ENCODE results near the gene ALOX12B. TPM values are rescaled to one million over a fixed set of nuclear protein-coding genes. Genes with fewer than 3 reads are reported as not detected.

The ALOX12B gene
- total RNA-seq, 2 donors from 2014 or later: not detected

DNA sequence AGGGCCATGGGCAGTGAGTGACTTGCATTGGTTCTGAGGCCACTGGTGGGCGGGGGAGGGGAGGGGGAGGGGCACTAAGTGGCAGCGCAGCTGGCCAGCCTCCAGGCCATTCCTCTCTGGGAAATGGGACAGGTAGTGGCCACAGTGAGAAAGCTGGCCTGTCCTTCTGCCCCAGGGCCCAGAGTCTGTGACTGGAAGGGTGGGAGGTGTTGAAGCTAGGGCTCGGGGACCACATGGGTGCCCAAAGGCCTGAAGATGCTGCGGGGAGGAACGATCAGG, 375 bp upstream of the ALOX12B start:
- Histone ChIP-seq H3K27me3 (no peaks in the 10 kb centered on the region), H3K4me3 (no peak overlapping the region), H3K36me3 (replicated peaks in 1 of 2; ENCODE audit: insufficient read depth in 1 of 2, low read depth in 2 of 2) (no peaks in the 10 kb centered on the region), H3K27ac (no peak overlapping the region), H3K9me3 (no peaks in the 10 kb centered on the region), H3K4me1 (no peaks in the 10 kb centered on the region)
- ATAC-seq (no peak), DNase-seq (no peak)
- TF ChIP-seq POLR2A (IDR thresholded peaks at IDR 0.05): no peak
- TF ChIP-seq, protein P1, sequence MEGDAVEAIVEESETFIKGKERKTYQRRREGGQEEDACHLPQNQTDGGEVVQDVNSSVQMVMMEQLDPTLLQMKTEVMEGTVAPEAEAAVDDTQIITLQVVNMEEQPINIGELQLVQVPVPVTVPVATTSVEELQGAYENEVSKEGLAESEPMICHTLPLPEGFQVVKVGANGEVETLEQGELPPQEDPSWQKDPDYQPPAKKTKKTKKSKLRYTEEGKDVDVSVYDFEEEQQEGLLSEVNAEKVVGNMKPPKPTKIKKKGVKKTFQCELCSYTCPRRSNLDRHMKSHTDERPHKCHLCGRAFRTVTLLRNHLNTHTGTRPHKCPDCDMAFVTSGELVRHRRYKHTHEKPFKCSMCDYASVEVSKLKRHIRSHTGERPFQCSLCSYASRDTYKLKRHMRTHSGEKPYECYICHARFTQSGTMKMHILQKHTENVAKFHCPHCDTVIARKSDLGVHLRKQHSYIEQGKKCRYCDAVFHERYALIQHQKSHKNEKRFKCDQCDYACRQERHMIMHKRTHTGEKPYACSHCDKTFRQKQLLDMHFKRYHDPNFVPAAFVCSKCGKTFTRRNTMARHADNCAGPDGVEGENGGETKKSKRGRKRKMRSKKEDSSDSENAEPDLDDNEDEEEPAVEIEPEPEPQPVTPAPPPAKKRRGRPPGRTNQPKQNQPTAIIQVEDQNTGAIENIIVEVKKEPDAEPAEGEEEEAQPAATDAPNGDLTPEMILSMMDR (IDR thresholded peaks at IDR 0.05): no peak
- 41 to 73% methylated on average over 3 to 4 of the region's 5 CpGs for WGBS, 2 donors
- intact Hi-C loops (cut with DNase I): loop anchor here (10.0 kb wide), 1 partner anchor 217 kb away; no protein-coding TSS in a partner anchor

DNA sequence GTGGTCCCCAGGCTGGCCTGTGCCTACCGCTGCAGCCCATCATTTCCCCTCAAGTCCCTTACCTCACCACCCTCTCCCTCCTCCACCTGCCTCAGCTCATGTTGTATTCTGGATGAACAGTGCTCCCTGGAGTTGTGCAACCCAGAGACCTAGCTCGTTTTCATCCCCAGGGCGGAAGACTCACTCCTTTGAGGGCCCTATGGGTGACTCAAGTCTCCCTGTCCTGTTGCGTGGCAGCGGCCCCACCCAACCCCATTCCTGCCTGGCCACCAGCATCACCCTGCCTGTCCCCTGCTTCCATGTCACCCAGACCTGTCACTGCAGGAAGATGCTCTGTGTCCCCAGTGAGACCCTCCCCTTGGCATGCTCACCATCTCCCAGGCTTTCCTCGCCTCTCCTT, 3.3 kb downstream of the ALOX12B start:
- Histone ChIP-seq H3K4me3 (no peak overlapping the region), H3K36me3 (replicated peaks in 1 of 2; ENCODE audit: insufficient read depth in 1 of 2, low read depth in 2 of 2) (no peaks in the 10 kb centered on the region), H3K27ac (no peak overlapping the region), H3K4me1 (peaks cover 12% of the 10 kb centered on the region), H3K27me3 (peaks cover 0 to 3% of the 10 kb centered on the region in 2 donors), H3K9me3 (no peaks in the 10 kb centered on the region)
- intact Hi-C loops (cut with DNase I): loop anchor here (10.0 kb wide), 1 partner anchor 221 kb away; no protein-coding TSS in a partner anchor
- TF ChIP-seq POLR2A (IDR thresholded peaks at IDR 0.05): no peak
- ATAC-seq: no peak
- WGBS, 2 donors: 65 to 76% methylated on average over 3 to 6 of the region's 6 CpGs
- no peak for DNase-seq

DNA sequence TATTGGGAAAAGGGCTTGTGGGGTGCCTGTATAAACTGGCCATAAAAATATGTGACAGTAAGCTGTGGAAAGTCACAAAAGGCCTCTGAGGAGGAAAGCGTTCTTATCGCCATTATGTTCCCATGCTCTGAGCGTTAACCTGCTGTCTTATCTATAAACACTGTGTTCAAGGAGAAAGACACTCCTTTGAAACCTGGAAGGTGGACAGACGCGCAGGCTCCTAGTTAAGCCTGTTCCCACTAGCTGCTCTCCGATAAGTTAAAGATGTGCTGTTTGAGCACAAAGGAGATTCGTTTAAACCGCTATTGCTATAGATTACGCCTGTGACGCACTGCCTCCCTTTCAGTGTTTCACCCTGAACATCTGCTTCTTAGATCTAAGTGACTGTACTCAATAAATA, 5.2 kb downstream of the ALOX12B start:
- Histone ChIP-seq H3K27me3 (peaks cover 0 to 10% of the 10 kb centered on the region in 2 donors), H3K4me1 (peaks cover 14% of the 10 kb centered on the region), H3K4me3 (no peak overlapping the region), H3K27ac (no peak overlapping the region), H3K36me3 (replicated peaks in 1 of 2; ENCODE audit: insufficient read depth in 1 of 2, low read depth in 2 of 2) (no peaks in the 10 kb centered on the region), H3K9me3 (no peaks in the 10 kb centered on the region)
- ATAC-seq (no peak), DNase-seq (no peak)
- WGBS, 2 donors: 70 to 77% methylated on average over 10 of the region's 10 CpGs
- intact Hi-C loops (cut with DNase I): loop anchor here (10.0 kb wide), 1 partner anchor 223 kb away; no protein-coding TSS in a partner anchor
- TF ChIP-seq POLR2A (IDR thresholded peaks at IDR 0.05): no peak
- TF ChIP-seq, protein P1 (IDR thresholded peaks at IDR 0.05): no peak

DNA sequence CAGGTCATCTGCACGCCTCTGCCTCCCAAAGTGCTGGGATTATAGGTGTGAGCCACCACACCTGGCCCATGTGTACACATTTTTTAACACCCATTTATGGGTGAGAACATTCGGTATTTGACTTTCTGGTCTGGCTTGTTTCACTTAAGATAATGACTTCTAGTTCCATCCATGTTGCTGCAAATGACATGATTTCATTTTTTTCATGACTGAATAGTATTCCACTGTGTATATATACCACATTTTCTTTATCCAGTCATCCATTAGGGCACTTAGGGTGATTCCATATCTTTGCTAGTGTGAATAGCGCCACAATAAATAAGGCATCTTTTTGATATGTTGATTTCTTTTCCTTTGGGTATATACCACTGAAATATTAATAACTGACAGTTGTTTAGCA, 5.6 kb downstream of the ALOX12B start:
- Histone ChIP-seq H3K4me1 (peaks cover 14% of the 10 kb centered on the region), H3K36me3 (replicated peaks in 1 of 2; ENCODE audit: insufficient read depth in 1 of 2, low read depth in 2 of 2) (no peaks in the 10 kb centered on the region), H3K4me3 (no peak overlapping the region), H3K9me3 (no peaks in the 10 kb centered on the region), H3K27me3 (peaks cover 0 to 12% of the 10 kb centered on the region in 2 donors), H3K27ac (no peak overlapping the region)
- intact Hi-C loops (cut with DNase I): loop anchor here (10.0 kb wide), 1 partner anchor 223 kb away; no protein-coding TSS in a partner anchor
- DNase-seq: no peak
- 73 to 82% methylated on average over 3 of the region's 3 CpGs for WGBS, 2 donors
- ATAC-seq: no peak
- TF ChIP-seq, protein P1 (IDR thresholded peaks at IDR 0.05): no peak
- no peak for TF ChIP-seq POLR2A (IDR thresholded peaks at IDR 0.05)

DNA sequence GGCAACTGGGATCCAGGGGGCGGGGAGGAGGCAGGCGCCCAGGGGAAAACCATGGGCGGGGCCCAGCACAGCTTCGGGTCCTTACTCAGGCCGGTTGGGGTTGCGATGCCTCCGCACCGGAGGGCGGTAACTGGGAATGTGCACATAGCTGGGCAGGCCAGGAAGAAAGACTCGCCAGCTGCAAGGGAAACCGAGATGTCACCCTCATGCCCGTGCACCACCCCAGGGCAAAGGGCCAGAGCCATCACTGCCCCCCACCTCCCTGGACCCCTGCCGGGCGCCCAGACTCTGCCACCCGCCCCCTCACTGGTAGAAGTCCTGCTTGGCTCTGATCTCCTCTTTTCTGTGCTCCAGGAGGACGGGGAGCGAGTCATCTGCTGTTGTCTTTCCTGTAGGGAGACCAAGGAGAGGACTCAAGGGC, 6.7 kb downstream of the ALOX12B start:
- Histone ChIP-seq H3K4me3 (no peak overlapping the region), H3K27ac (no peak overlapping the region), H3K9me3 (no peaks in the 10 kb centered on the region), H3K27me3 (peaks cover 0 to 14% of the 10 kb centered on the region in 2 donors), H3K4me1 (peaks cover 14% of the 10 kb centered on the region), H3K36me3 (replicated peaks in 1 of 2; ENCODE audit: insufficient read depth in 1 of 2, low read depth in 2 of 2) (no peaks in the 10 kb centered on the region)
- DNase-seq: no peak
- WGBS, 2 donors: 69 to 79% methylated on average over 11 to 17 of the region's 17 CpGs
- intact Hi-C loops (cut with DNase I): loop anchor here (10.0 kb wide), 1 partner anchor 224 kb away; no protein-coding TSS in a partner anchor
- no peak for ATAC-seq
- TF ChIP-seq POLR2A (IDR thresholded peaks at IDR 0.05): no peak
- TF ChIP-seq, protein P1 (IDR thresholded peaks at IDR 0.05): no peak
